C4-2B (cell line): ENCODE results near the gene CRYGN.

Experiments
- H3K27ac ChIP-seq: fragments of 450-650 bp; 2 replicates; pipeline ENCODE4 v1.5.1; 2017
- ZFX ChIP-seq: fragments of 450-650 bp; IDR thresholded peaks from 2 replicates; pipeline ENCODE4 v1.6.1; 2017
- TF ChIP-seq, protein P1 (sequence below): fragments of 450-650 bp; conservative IDR thresholded peaks from 2 replicates; pipeline ENCODE4 v1.5.1; 2017; ENCODE audit warnings: mild to moderate bottlenecking

The CRYGN gene

DNA sequence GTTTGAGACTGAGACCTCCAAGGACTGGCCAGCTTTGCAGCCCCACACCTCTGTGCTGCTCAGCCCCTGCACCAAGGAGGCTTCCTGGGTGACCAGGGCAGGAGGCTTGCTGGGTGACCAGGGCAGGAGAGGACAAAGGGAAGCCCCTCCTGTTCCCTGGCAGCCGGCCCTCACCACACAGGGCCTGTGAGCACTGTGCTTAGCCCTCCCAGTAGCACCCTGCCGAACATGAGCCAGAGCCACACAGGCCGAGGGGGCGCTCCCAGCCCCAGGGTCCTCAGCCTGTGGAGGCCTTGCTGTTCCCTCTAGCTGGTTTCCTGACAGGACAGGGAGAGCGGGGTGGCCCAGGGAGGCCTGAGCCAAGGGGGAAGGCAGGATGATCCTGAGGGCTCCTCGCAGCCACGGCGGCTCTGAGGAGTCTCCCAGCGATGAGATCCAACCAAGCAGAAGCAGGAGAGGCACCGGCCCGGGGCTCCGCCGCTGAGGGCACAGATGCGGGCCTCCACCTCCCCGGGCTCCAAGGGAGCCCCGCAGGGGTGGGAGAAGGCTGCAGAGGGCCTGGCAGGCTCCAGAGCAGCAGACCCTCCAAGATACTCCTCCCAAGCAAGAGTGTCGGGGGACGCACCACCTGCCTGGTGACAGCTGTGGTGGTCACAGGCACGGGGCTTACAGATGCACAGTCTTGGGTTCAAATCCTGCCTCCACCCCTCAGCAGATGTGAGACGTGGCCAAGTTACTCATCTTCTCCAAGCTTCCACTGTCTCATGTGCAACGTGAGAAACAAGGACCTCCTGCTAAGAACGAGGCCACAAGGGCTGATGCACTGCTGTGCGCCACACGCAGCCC lies 52.6 kb downstream of the CRYGN start:
- H3K27ac ChIP-seq, result no peak overlapping the region
- TF ChIP-seq, protein P1, sequence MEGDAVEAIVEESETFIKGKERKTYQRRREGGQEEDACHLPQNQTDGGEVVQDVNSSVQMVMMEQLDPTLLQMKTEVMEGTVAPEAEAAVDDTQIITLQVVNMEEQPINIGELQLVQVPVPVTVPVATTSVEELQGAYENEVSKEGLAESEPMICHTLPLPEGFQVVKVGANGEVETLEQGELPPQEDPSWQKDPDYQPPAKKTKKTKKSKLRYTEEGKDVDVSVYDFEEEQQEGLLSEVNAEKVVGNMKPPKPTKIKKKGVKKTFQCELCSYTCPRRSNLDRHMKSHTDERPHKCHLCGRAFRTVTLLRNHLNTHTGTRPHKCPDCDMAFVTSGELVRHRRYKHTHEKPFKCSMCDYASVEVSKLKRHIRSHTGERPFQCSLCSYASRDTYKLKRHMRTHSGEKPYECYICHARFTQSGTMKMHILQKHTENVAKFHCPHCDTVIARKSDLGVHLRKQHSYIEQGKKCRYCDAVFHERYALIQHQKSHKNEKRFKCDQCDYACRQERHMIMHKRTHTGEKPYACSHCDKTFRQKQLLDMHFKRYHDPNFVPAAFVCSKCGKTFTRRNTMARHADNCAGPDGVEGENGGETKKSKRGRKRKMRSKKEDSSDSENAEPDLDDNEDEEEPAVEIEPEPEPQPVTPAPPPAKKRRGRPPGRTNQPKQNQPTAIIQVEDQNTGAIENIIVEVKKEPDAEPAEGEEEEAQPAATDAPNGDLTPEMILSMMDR, result no peak
- TF ChIP-seq ZFX, result no peak

- TF ChIP-seq, protein P1, result no peak
- TF ChIP-seq ZFX, result no peak
- H3K27ac ChIP-seq, result 0 out of 2 replicates have a peak overlapping the region, but pooled peaks have one; percentile 0
Observed at GRCh38 chr7:151386301-151387160, 53.4 kb downstream of the CRYGN start.

- TF ChIP-seq, protein P1, result no peak
- no peak for TF ChIP-seq ZFX
- no peak overlapping the region for H3K27ac ChIP-seq
Observed at GRCh38 chr7:151385626-151386300, 54.2 kb downstream of the CRYGN start.

GRCh38 chr7:151384776-151385625 lies 54.9 kb downstream of the CRYGN start:
- TF ChIP-seq, protein P1, result no peak
- no peak for TF ChIP-seq ZFX
- H3K27ac ChIP-seq, result no peak overlapping the region

- H3K27ac ChIP-seq, result no peak overlapping the region
- TF ChIP-seq, protein P1, result no peak
- no peak for TF ChIP-seq ZFX
Observed at GRCh38 chr7:151384352-151384697, 55.6 kb downstream of the CRYGN start.

DNA sequence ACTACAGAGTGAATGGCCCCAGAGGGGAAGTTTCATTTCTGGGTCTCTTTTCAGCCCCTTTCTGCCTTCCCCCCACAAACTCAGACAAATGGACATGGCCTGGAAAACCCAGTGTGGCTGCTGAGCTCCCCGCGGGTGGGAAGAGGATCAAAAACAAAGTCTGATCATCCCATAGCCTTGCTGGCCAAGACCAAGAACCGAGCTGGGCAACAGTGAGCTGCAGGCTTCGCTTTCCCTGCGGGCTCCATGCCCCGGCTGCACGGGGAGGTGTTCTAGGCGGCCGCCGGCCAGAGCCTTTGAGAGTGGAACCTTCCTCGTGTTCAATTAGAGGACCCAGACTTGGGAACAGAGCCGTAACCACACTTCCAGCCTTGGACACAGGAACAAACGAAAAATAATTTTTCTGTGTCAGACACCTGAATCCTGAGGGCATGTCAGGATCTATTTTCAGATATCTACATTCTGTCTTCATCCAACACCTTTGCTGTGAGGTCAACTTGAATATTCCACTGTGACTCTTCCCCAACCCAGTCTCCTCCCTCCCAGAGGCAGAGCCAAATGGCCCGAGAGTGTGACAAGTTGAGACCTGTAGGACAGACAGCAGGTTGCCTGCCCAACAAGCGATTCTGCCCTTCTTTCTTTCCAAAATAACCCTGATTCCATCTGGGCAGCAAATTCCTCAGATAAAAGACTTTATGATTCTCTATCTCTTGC lies 56.1 kb downstream of the CRYGN start:
- H3K27ac ChIP-seq, result no peak overlapping the region
- no peak for TF ChIP-seq ZFX
- TF ChIP-seq, protein P1, result no peak
